SJCRH30 (cell line): Measurements from ENCODE around the gene TRIM33. TPM values are rescaled to one million over a fixed set of nuclear protein-coding genes. Genes with fewer than 3 reads are reported as not detected.

ENCODE experiments used
- DNase-seq, 2 experiments: peaks; one replicate each; pipeline ENCODE4 v3.0.0-alpha.2; 2015 to 2020
- H3K27ac ChIP-seq: fragments of 250-450 bp; sonication (Bioruptor Pico); 2 replicates; pipeline ENCODE4 v1.5.1; 2020; ENCODE audit warnings: mild to moderate bottlenecking, moderate library complexity
- H3K27me3 ChIP-seq: fragments of 250-450 bp; sonication (Bioruptor Pico); 2 replicates; pipeline ENCODE4 v1.5.1; 2020; ENCODE audit warnings: mild to moderate bottlenecking, moderate library complexity
- H3K36me3 ChIP-seq: fragments of 250-450 bp; sonication (Bioruptor Pico); 2 replicates; pipeline ENCODE4 v1.5.1; 2020; ENCODE audit warnings: mild to moderate bottlenecking, moderate library complexity
- H3K4me1 ChIP-seq: fragments of 250-450 bp; sonication (Bioruptor Pico); 2 replicates; pipeline ENCODE4 v1.5.1; 2020; ENCODE audit warnings: mild to moderate bottlenecking, moderate library complexity
- H3K4me3 ChIP-seq: fragments of 250-450 bp; sonication (Bioruptor Pico); 2 replicates; pipeline ENCODE4 v1.5.1; 2020; ENCODE audit warnings: mild to moderate bottlenecking, moderate library complexity
- H3K9me3 ChIP-seq: fragments of 250-450 bp; sonication (Bioruptor Pico); replicated peaks from 2 replicates; pipeline ENCODE4 v1.5.1; 2020; ENCODE audit warnings: mild to moderate bottlenecking, moderate library complexity
- total RNA-seq: library from RNA; depleted of rRNA; stranded (reverse); fragments of >200 nt; shearing (Covaris generic); gene quantifications from 2 replicates; pipeline ENCODE4 v1.2.3, GENCODE V29; 2014; rRNA removed

Gene TRIM33
- total RNA-seq = 33.6 and 37.7 TPM in 2 replicates

- Histone ChIP-seq H3K36me3 (peaks cover 4% of the 10 kb centered on the region; the same call in 1 of the 2 replicates), H3K4me3 (peak within 1 kb of the TSS; percentile 89), H3K4me1 (peaks cover 3% of the 10 kb centered on the region; the same call in 1 of the 2 replicates), H3K27me3 (no peaks in the 10 kb centered on the region), H3K27ac (peak within 1 kb of the TSS; percentile 71), H3K9me3 (no peaks in the 10 kb centered on the region)
- DNase-seq = peak; percentile 90 to 93
Observed at GRCh38 chr1:114511032-114511785, at the start of gene TRIM33. Gene TRIM33, minus strand, starts transcription at chr1:114511203. Its CDS starts 127 bp downstream, at chr1:114511076.

GRCh38 chr1:114559356-114559755 is 48.4 kb upstream of the TRIM33 start:
- Histone ChIP-seq H3K4me1 (peaks cover 6% of the 10 kb centered on the region; the same call in 1 of the 2 replicates), H3K4me3 (no peak overlapping the region), H3K36me3 (no peaks in the 10 kb centered on the region; the same call in 1 of the 2 replicates), H3K9me3 (0 out of 2 replicates have a peak, but pooled peaks cover 6% of the 10 kb centered on the region), H3K27ac (no peak overlapping the region), H3K27me3 (no peaks in the 10 kb centered on the region)
- DNase-seq = no peak

GRCh38 chr1:114558544-114558943 is 47.5 kb upstream of the TRIM33 start:
- H3K27ac ChIP-seq = no peak overlapping the region
- H3K36me3 ChIP-seq = no peaks in the 10 kb centered on the region
- H3K27me3 ChIP-seq = no peaks in the 10 kb centered on the region
- DNase-seq = peak in 1 of 2 experiments; percentile 29
- H3K9me3 ChIP-seq = 0 out of 2 replicates have a peak, but pooled peaks cover 6% of the 10 kb centered on the region
- H3K4me1 ChIP-seq = peaks cover 6% of the 10 kb centered on the region; the same call in 1 of the 2 replicates
- no peak overlapping the region for H3K4me3 ChIP-seq

- DNase-seq = peak; percentile 39 to 66
Observed at GRCh38 chr1:114554577-114554976, 43.6 kb upstream of the TRIM33 start.

GRCh38 chr1:114552106-114552639 is 41.2 kb upstream of the TRIM33 start:
- no peaks in the 10 kb centered on the region for H3K36me3 ChIP-seq
- H3K4me3 ChIP-seq = no peak overlapping the region
- H3K27ac ChIP-seq = no peak overlapping the region
- H3K4me1 ChIP-seq = peaks cover 3% of the 10 kb centered on the region; the same call in 1 of the 2 replicates
- DNase-seq = no peak
- no peaks in the 10 kb centered on the region for H3K9me3 ChIP-seq
- no peaks in the 10 kb centered on the region for H3K27me3 ChIP-seq

More at GRCh38 chr1:114554577-114554976, 43.6 kb upstream of the TRIM33 start:
- Histone ChIP-seq H3K27ac (no peak overlapping the region), H3K36me3 (no peaks in the 10 kb centered on the region), H3K4me3 (no peak overlapping the region), H3K4me1 (peaks cover 3% of the 10 kb centered on the region; the same call in 1 of the 2 replicates), H3K9me3 (no peaks in the 10 kb centered on the region), H3K27me3 (no peaks in the 10 kb centered on the region)

GRCh38 chr1:114551400-114551799 is 40.4 kb upstream of the TRIM33 start:
- H3K27me3 ChIP-seq = no peaks in the 10 kb centered on the region
- no peaks in the 10 kb centered on the region for H3K36me3 ChIP-seq
- H3K9me3 ChIP-seq = no peaks in the 10 kb centered on the region
- no peak overlapping the region for H3K4me3 ChIP-seq
- DNase-seq = peak in 1 of 2 experiments; percentile 7
- peaks cover 3% of the 10 kb centered on the region; the same call in 1 of the 2 replicates for H3K4me1 ChIP-seq
- H3K27ac ChIP-seq = no peak overlapping the region

- Histone ChIP-seq H3K4me1 (peaks cover 3% of the 10 kb centered on the region; the same call in 1 of the 2 replicates), H3K9me3 (no peaks in the 10 kb centered on the region), H3K36me3 (no peaks in the 10 kb centered on the region), H3K4me3 (no peak overlapping the region), H3K27ac (no peak overlapping the region), H3K27me3 (no peaks in the 10 kb centered on the region)
- no peak for DNase-seq
Observed at GRCh38 chr1:114550336-114550735, 39.3 kb upstream of the TRIM33 start.

GRCh38 chr1:114549137-114549536 is 38.1 kb upstream of the TRIM33 start:
- no peaks in the 10 kb centered on the region for H3K36me3 ChIP-seq
- no peaks in the 10 kb centered on the region for H3K4me1 ChIP-seq
- DNase-seq = no peak
- H3K27ac ChIP-seq = no peak overlapping the region
- no peaks in the 10 kb centered on the region for H3K9me3 ChIP-seq
- H3K27me3 ChIP-seq = no peaks in the 10 kb centered on the region
- H3K4me3 ChIP-seq = no peak overlapping the region

- no peaks in the 10 kb centered on the region for H3K27me3 ChIP-seq
- no peaks in the 10 kb centered on the region for H3K36me3 ChIP-seq
- H3K4me3 ChIP-seq = no peak overlapping the region
- no peaks in the 10 kb centered on the region for H3K9me3 ChIP-seq
- H3K4me1 ChIP-seq = no peaks in the 10 kb centered on the region
- no peak overlapping the region for H3K27ac ChIP-seq
- DNase-seq = no peak
Observed at GRCh38 chr1:114547076-114547475, 36.1 kb upstream of the TRIM33 start.

GRCh38 chr1:114545796-114546195 is 34.8 kb upstream of the TRIM33 start:
- Histone ChIP-seq H3K36me3 (no peaks in the 10 kb centered on the region), H3K27me3 (no peaks in the 10 kb centered on the region), H3K9me3 (no peaks in the 10 kb centered on the region), H3K4me1 (no peaks in the 10 kb centered on the region), H3K27ac (no peak overlapping the region), H3K4me3 (no peak overlapping the region)
- no peak for DNase-seq

GRCh38 chr1:114545315-114545714 is 34.3 kb upstream of the TRIM33 start:
- no peaks in the 10 kb centered on the region for H3K9me3 ChIP-seq
- no peaks in the 10 kb centered on the region for H3K36me3 ChIP-seq
- H3K4me3 ChIP-seq = no peak overlapping the region
- no peaks in the 10 kb centered on the region for H3K27me3 ChIP-seq
- no peak overlapping the region for H3K27ac ChIP-seq
- DNase-seq = no peak
- H3K4me1 ChIP-seq = no peaks in the 10 kb centered on the region

- H3K4me1 ChIP-seq = no peaks in the 10 kb centered on the region
- no peaks in the 10 kb centered on the region for H3K27me3 ChIP-seq
- no peak for DNase-seq
- H3K36me3 ChIP-seq = no peaks in the 10 kb centered on the region
- no peak overlapping the region for H3K4me3 ChIP-seq
- H3K9me3 ChIP-seq = no peaks in the 10 kb centered on the region
- no peak overlapping the region for H3K27ac ChIP-seq
Observed at GRCh38 chr1:114540821-114541220, 29.8 kb upstream of the TRIM33 start.

GRCh38 chr1:114540272-114540671 is 29.3 kb upstream of the TRIM33 start:
- H3K9me3 ChIP-seq = no peaks in the 10 kb centered on the region
- no peak overlapping the region for H3K27ac ChIP-seq
- no peak overlapping the region for H3K4me3 ChIP-seq
- no peaks in the 10 kb centered on the region for H3K4me1 ChIP-seq
- no peak for DNase-seq
- no peaks in the 10 kb centered on the region for H3K27me3 ChIP-seq
- no peaks in the 10 kb centered on the region for H3K36me3 ChIP-seq

- H3K27ac ChIP-seq = no peak overlapping the region
- no peak overlapping the region for H3K4me3 ChIP-seq
- no peak for DNase-seq
- no peaks in the 10 kb centered on the region for H3K4me1 ChIP-seq
- H3K9me3 ChIP-seq = no peaks in the 10 kb centered on the region
- H3K36me3 ChIP-seq = no peaks in the 10 kb centered on the region
- H3K27me3 ChIP-seq = no peaks in the 10 kb centered on the region
Observed at GRCh38 chr1:114536043-114536442, 25.0 kb upstream of the TRIM33 start.

GRCh38 chr1:114535401-114535800 is 24.4 kb upstream of the TRIM33 start:
- no peak for DNase-seq
- H3K36me3 ChIP-seq = no peaks in the 10 kb centered on the region
- no peak overlapping the region for H3K27ac ChIP-seq
- H3K27me3 ChIP-seq = no peaks in the 10 kb centered on the region
- H3K4me1 ChIP-seq = no peaks in the 10 kb centered on the region
- H3K4me3 ChIP-seq = no peak overlapping the region
- no peaks in the 10 kb centered on the region for H3K9me3 ChIP-seq
